ENCODE results near the gene ZNF516.

Gene ZNF516

DNA sequence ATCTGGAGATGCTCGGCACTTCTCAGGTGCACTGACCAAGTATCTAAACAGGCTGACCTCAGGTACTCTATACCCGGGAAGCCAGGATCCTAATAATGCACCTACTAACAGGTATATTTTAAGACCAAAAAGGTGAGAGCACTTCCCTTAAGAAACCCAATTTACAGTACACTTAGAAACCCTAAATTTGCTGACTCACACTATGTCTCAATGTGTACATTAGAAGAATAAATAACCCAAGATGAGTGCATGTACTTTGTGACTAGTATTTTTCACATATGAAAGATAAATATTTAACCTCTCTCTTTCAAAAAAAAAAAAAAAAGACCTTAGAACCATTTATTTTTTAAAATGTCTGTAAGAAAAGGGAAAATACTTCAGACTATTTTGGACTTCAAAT, 118.8 kb downstream of the ZNF516 start:
- DNase-seq = no peak

DNA sequence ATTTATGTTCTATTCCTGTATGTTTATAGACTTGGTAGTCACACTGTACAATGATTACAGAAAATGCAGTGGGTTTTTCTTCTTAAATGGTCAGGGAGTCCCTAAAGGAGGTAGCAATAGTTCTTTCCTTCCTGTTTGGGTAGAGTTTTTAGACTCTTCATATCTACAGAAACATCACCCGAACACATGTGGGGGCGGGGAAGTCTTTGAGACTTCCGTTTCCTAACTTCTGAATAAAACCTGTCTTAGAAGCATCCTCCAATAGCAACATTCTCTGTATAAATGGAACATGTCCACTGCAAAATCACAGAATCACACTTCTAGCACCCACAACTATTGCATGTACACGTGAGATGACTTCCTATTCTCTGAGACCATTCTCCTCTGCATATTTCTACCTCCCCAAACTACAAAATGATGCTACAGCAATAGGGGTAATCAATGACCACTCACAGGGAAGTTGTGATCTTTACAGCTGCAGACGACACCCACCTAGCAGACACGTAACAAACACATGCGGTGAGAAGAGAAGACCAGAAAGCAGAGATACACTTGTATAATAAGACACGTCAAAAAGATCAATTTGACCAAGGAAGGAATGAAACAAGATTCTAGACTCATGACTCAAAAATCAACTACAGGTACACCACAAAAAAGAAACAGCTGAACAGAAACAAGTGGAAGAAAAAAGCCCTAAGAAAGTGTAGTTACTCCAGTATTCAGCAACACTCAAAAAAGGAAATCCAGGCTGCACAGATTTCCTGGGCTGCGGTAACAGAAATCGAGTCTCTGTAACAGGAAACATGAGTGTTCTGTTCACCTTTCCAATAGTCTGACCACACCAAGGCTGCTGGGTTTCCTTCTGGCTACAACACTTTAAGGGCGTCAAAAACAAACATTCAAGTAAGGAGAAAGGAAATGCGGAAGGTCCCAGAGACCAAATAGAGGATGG, 120.4 kb downstream of the ZNF516 start:
- no peak for DNase-seq

DNA sequence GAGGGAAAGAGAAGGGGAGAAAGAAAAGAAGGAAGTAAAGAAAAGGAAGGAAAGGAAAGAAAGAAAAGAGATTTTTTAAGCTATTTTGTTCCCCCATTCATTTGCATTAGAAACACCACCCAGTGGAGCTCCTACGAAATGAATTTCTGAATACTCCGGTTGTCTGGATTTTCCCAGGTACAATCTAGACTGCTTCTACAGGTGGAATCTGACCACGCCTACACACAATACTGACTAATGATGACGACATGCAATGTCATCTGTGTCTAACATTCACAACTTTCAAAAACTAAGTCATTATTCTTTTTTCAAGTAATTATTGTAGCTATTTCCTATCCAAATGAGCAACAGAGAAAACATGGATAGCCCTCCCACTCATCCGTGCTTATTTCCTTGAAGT, 121.7 kb downstream of the ZNF516 start:
- DNase-seq = no peak

DNA sequence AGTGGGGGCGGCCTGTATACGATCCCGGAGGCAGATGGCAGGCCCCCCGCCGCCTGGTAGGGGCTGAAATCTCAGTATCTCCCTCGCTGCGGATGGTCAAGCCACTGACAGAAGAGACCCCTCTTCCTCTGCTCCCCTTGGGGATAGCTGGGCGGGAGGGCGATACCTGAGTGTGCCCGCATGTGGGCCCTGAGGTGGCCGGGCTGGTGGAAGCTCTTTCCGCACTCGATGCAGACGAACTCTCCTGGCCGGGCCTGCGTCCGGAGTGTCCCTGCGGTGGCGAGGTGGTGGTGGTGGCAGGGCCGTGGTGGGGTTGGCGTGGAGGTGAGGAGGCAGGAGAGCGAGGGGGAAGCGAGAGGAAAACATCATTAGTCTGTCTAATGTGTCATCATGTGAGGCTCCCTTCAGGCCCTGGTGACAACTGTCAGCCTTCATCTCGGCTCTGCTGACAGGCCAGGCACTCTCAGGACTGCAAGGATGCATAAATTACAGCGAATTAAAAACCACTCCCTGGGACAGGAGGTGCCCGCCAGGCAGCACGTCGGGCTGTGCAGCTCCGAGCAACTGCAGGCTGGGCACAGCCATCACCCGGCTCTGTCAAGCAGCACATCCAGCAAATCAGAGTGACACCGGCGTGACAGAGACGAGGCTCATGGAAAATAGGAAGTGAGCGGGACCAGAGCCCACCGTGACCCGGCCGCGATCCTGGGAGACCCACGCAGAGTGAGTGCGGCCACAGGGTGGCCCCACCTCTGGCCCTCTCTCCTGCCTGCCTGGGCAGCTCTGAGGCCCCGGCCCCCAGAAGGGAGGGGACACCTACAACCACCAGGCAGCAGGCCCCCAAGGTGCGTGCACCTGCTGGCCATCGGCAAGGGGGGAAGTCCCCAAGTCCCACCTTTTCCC, 123.5 kb downstream of the ZNF516 start:
- no peak for DNase-seq

DNA sequence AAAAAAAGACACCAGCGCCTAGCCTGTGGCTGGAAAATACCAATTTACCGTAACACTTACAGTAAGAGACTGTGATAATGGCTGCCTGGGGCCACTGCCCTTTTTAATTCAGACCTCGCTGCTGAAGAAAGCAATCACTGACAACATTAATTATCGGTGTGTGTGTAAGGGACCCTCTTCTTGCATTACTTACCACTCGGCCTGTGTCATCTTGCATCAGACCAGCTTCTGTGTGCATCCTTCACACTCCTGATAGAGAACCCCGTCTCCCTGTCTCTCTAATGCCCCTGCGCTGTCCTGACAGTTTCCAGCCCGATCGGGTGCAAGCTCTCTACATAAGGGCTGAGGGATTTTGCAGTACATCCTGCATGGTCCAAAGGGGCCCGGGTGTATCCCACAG, 124.4 kb downstream of the ZNF516 start:
- DNase-seq = no peak

DNA sequence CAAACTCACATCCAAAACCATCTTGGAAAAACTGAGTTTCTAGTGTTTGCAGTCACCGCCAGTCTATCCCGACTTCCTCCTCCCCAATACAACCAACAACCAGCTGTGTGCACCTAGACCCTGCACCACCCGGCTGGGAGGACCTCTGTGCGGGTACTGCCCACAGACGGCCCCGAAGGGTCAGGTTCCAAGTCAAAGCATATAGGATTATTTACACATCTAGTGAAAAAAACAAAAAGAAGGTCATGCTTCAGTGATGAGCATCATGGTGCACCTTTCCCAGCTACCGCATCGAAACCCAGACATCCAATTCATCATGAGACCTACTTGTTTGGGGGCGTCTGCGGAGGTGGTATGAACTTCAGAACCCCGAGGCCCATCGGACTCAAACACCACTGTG, 124.8 kb downstream of the ZNF516 start:
- no peak for DNase-seq

DNA sequence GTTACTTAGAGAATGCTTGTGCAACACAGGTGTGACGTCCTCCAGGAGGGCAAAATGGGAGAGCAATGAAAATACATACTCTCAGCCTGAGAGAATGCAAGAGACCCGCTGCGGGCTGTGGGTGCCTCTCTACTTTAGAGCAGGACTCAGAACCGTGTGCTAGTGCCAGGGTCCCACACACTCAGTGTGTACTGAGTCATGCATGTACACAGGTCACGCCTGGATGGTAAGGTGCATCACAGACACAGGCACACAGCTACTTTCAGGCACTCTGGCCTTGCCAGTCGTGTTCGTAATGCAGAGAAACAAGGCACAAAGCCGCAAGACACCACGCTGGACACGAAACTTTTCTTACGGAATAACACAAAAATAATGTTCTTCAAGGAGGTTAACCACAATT, 125.3 kb downstream of the ZNF516 start:
- DNase-seq = no peak

GRCh38 chr18:76368976-76369375, 126.1 kb downstream of the ZNF516 start:
- DNase-seq = no peak

DNA sequence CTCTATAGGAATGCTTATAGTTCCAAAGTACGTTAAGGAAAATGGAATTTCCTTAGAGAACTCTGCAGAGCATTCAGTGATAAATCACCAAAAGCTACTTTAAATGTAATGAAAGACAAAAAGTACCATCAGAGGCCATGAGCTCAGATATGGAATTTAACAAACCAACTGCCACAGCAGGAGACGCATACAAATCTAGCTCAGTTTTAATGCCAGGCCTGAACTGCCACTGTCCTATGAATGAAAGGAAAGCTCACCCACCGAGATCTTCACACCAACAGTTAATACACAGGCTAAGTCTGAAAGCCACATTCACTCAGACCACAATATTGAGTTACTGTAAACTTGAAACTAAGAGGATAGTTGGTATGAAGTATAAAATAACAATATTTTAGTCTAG, 126.8 kb downstream of the ZNF516 start:
- DNase-seq = no peak

GRCh38 chr18:76367168-76368125, 127.6 kb downstream of the ZNF516 start:
- no peak for DNase-seq

DNA sequence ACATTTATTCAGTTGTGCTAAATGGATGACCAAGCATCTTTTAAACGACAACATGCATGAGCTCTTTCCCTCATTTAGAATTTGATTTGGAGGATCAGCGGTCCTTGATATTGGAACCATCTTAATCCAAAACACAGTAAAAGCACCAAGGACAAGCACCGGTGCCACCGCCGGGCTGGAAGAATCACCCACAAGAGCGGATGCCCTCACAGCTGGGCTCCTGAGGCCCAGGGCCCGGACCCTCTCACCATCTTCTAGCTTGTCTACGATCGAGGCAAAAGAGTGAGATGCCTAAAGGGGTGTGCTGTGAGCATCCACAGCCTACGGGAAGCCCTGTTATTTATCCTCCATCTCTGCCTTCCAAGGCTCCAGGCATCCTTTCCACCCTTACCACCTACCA, 129.5 kb downstream of the ZNF516 start:
- no peak for DNase-seq

- DNase-seq = no peak
Measured at GRCh38 chr18:76364282-76365259, 130.5 kb downstream of the ZNF516 start.

DNA sequence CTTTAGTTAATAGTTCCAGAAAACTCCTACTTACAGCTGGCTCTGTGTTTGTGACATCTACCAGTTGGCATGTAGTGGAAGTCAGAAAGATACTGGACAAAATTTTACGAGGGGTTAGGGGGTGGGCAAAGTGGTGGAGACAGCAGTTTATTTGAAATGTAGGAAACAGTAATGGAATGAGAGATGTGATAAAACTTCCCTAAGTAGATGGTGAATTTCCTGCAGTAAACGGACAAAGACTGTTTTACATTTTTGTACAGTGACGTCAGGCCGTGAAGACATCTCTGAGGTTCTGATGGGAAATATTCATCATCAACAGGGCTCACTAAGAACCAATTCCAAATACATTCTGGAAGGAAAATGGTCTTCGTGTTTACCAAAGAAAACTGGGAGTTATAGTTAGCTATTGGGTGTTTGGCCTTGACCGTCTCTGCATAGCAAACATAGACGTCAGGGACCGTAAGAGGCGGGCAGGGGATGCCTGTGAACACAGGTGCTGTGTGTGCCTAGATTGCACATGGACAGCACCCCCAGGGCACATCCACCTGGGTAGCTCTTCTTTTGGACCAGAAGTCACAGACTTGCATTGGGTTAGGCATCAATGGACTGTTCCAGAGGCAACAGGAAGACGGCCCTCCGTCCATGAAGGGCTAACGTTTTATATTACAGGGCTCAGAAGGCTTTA, 131.5 kb downstream of the ZNF516 start:
- no peak for DNase-seq

DNA sequence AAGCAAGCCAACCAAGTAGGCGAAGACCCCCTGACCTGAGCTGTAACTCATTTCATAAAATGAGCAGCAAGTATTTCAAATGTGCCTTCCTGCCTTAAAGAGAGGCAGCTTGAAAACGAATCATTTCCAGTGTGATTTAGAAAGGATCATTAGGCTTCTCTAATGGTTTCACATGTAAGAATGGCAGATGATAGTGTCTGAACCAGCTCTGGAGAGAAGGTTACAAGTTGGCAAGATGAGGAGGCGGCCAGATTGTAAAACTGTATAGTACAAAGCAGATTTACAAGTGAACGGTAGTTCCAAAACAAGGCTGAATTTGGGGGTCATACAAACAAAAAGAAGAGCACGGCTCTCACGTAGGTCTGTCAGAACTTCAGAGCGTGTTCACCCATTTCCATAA, 132.4 kb downstream of the ZNF516 start:
- DNase-seq = no peak

DNA sequence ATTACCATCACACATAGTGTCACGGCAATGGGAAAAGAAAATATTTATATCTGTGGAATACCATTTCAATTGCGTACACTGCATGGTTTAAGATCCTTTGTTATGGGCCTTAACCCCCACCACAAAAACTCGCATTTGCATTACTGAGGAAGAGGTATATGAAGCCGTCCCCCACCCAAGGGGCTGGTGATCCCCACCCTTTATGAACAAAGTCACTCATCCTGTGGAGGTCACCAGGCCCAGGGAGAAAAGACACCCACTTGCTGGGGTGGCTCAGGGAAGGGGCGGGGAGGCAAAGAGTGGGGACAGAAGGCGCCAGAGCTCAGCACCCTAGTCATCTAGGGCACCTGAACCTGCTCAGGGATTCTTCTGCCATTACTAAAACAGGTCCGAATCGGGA, 133.8 kb downstream of the ZNF516 start:
- no peak for DNase-seq

GRCh38 chr18:76359909-76360308, 135.1 kb downstream of the ZNF516 start:
- DNase-seq = no peak

DNA sequence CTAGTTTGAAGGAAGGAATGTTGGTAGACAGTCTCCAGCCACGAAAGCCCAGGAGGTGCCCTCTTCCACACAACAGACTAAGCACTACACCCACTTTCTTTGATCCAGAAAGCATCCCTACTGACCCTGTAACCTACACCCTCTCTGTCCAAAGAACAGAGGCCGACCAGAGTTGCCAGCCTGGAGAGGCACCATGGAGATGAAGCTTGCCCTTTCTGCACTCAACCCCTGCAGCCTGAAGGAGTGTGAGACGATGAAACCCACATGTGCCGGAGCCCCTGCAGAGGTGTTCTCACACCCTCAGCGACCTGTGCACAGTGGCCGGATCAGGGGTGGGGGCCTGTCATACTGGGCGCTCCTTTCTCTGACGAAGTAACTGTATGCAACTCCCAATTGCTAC, 136.3 kb downstream of the ZNF516 start:
- DNase-seq = no peak

GRCh38 chr18:76357585-76358260, 137.3 kb downstream of the ZNF516 start:
- no peak for DNase-seq

DNA sequence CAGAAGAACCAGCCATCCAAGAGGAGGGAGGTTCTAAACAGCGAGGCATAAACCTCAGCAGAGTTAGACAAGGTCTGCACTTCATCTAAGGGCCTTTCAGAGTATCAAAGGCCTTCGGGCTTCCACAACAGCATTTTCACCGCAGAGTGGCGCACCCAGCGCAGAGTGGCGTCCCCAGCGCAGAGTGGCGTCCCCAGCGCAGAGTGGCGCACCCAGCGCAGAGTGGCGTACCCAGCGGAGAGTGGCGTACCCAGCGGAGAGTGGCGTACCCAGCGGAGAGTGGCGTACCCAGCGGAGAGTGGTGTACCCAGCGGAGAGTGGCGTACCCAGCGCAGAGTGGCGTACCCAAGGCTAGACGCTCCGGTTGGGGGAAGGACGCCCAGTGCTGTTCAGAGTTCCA, 137.9 kb downstream of the ZNF516 start:
- no peak for DNase-seq

GRCh38 chr18:76356666-76357065, 138.4 kb downstream of the ZNF516 start:
- DNase-seq = no peak
